Gastrocnemius medialis (tissue), 4 donors: Measurements from ENCODE around the gene CHST13. TPM values are rescaled to one million over a fixed set of nuclear protein-coding genes. Genes with fewer than 3 reads are reported as not detected.

Source experiments
- ATAC-seq, 2 donors: fragments of 150-250 bp; one replicate each; pipeline ENCODE4 v1.9.1; 2016
- DNase-seq, 2 donors: peaks; one replicate each; pipeline ENCODE4 v3.0.0-alpha.2; 2019
- H3K27ac ChIP-seq, 4 donors: fragments of 200-600 bp; sonication (generic); 1 replicate in 1 of 4; 2 replicates in 3 of 4; pipeline ENCODE4 v1.5.1; 2016 to 2018; ENCODE audit warnings: mild to moderate bottlenecking in 2 of 4, moderate library complexity in 1 of 4
- H3K27me3 ChIP-seq, 3 donors: fragments of 200-600 bp; sonication (generic) in 2 of 3; 1 replicate in 1 of 3; 2 replicates in 2 of 3; pipeline versions ENCODE4 v1.5.1 to v1.6.0; 2016 to 2019; ENCODE audit warnings: mild to moderate bottlenecking in 1 of 3, moderate library complexity in 1 of 3
- H3K36me3 ChIP-seq, 2 donors: fragments of 200-600 bp; sonication (generic) in 1 of 2; one replicate each; pipeline ENCODE4 v1.5.1; 2017 to 2018
- H3K4me1 ChIP-seq, 2 donors: fragments of 200-600 bp; sonication (generic) in 1 of 2; one replicate each; pipeline ENCODE4 v1.5.1; 2016 to 2017; ENCODE audit warnings: mild to moderate bottlenecking in 2 of 2
- H3K4me3 ChIP-seq, 4 donors: fragments of 200-600 bp; sonication (generic) in 3 of 4; 1 replicate in 1 of 4; 2 replicates in 3 of 4; pipeline ENCODE4 v1.5.1; 2016 to 2019; ENCODE audit warnings: mild to moderate bottlenecking in 2 of 4
- H3K9me3 ChIP-seq, 3 donors: fragments of 200-600 bp; sonication (generic) in 2 of 3; 1 replicate in 1 of 3; 2 replicates in 2 of 3; pipeline ENCODE4 v1.5.1; 2016 to 2019
- CTCF ChIP-seq, 5 experiments: fragments of 450-650 bp in 3 of 5; fragments of 200-600 bp in 2 of 5; sonication (generic) in 2 of 5; IDR thresholded peaks in 4 of 5; conservative IDR thresholded peaks in 1 of 5; 1 replicate in 4 of 5; 2 replicates in 1 of 5; pipeline ENCODE4 v1.5.1; 2016 to 2019; ENCODE audit warnings: antibody characterized with exemption in 5 of 5, mild to moderate bottlenecking in 3 of 5, moderate library complexity in 3 of 5
- POLR2A ChIP-seq, 2 donors: fragments of 450-650 bp; IDR thresholded peaks; one replicate each; pipeline ENCODE4 v1.6.1; 2017; ENCODE audit warnings: antibody characterized with exemption in 2 of 2, mild to moderate bottlenecking in 2 of 2, moderate library complexity in 2 of 2
- in situ Hi-C, 4 donors: fragments of 200-750 bp; cut with MboI; loops; one replicate each; pipeline versions ENCODE4 v1.15.0 to v1.8.0; 2017; ENCODE audit warnings: low sequenced_read_pairs in 4 of 4
- intact Hi-C: fragments of 100-400 bp; cut with DNase I; formaldehyde crosslinking; loops from one replicate; pipeline ENCODE4 v1.15.1; 2023; ENCODE audit warnings: low total_unique reads
- total RNA-seq, 4 donors: library from RNA; depleted of rRNA; stranded (reverse); fragments of >200 nt; gene quantifications; one replicate each; pipeline versions ENCODE4 v1.1.0 to v1.2.3, GENCODE V29; 2016

Gene CHST13
- total RNA-seq, 4 donors from 2014 or later = 0.49 TPM; not detected in 3

GRCh38 chr3:126485956-126486355 is 38.0 kb upstream of the CHST13 start:
- DNase-seq (no peak), ATAC-seq (no peak)
- H3K27me3 ChIP-seq = no peaks in the 10 kb centered on the region
- intact Hi-C loops (no loop called here), in situ Hi-C loops (no loop called here)
- TF ChIP-seq CTCF (IDR thresholded peaks at IDR 0.05 in 4 of 5, conservative IDR thresholded peaks at IDR 0.05 in 1 of 5) = no peak
- TF ChIP-seq POLR2A (IDR thresholded peaks at IDR 0.05) = no peak
- no peaks in the 10 kb centered on the region for H3K9me3 ChIP-seq
- H3K4me3 ChIP-seq = no peak overlapping the region
- no peaks in the 10 kb centered on the region for H3K36me3 ChIP-seq
- no peak overlapping the region for H3K27ac ChIP-seq
- peaks cover 23 to 50% of the 10 kb centered on the region in 2 donors for H3K4me1 ChIP-seq

GRCh38 chr3:126486360-126486847 is 37.6 kb upstream of the CHST13 start:
- H3K9me3 ChIP-seq = no peaks in the 10 kb centered on the region
- no peak for TF ChIP-seq CTCF (IDR thresholded peaks at IDR 0.05 in 4 of 5, conservative IDR thresholded peaks at IDR 0.05 in 1 of 5)
- TF ChIP-seq POLR2A (IDR thresholded peaks at IDR 0.05) = no peak
- in situ Hi-C loops = no loop called here
- ATAC-seq (no peak), DNase-seq (no peak)
- peaks cover 23 to 55% of the 10 kb centered on the region in 2 donors for H3K4me1 ChIP-seq
- H3K27me3 ChIP-seq = no peaks in the 10 kb centered on the region
- H3K36me3 ChIP-seq = no peaks in the 10 kb centered on the region
- intact Hi-C loops = no loop called here
- H3K27ac ChIP-seq = peak overlapping the region in 2 of 4 donors; percentile 15 to 54
- no peak overlapping the region for H3K4me3 ChIP-seq

GRCh38 chr3:126487151-126487771 is 36.7 kb upstream of the CHST13 start:
- no peak overlapping the region for H3K4me3 ChIP-seq
- no peak for TF ChIP-seq POLR2A (IDR thresholded peaks at IDR 0.05)
- peak in 4 of 5 experiments; percentile 21 to 34 (median 27) for TF ChIP-seq CTCF (IDR thresholded peaks at IDR 0.05 in 4 of 5, conservative IDR thresholded peaks at IDR 0.05 in 1 of 5)
- H3K27me3 ChIP-seq = no peaks in the 10 kb centered on the region
- in situ Hi-C loops = no loop called here
- DNase-seq = no peak
- intact Hi-C loops = no loop called here
- ATAC-seq = peak; percentile 66 to 74
- H3K9me3 ChIP-seq = no peaks in the 10 kb centered on the region
- peak overlapping the region; percentile 15 to 54 (median 40) for H3K27ac ChIP-seq
- H3K4me1 ChIP-seq = peaks cover 23 to 55% of the 10 kb centered on the region in 2 donors
- H3K36me3 ChIP-seq = no peaks in the 10 kb centered on the region

GRCh38 chr3:126488185-126488584 is 35.8 kb upstream of the CHST13 start:
- Histone ChIP-seq H3K27me3 (no peaks in the 10 kb centered on the region), H3K9me3 (no peaks in the 10 kb centered on the region), H3K4me1 (peaks cover 23 to 55% of the 10 kb centered on the region in 2 donors), H3K27ac (no peak overlapping the region), H3K4me3 (no peak overlapping the region), H3K36me3 (no peaks in the 10 kb centered on the region)
- in situ Hi-C loops (no loop called here), intact Hi-C loops (no loop called here)
- DNase-seq (no peak), ATAC-seq (no peak)
- TF ChIP-seq CTCF (IDR thresholded peaks at IDR 0.05 in 4 of 5, conservative IDR thresholded peaks at IDR 0.05 in 1 of 5) = no peak
- TF ChIP-seq POLR2A (IDR thresholded peaks at IDR 0.05) = no peak
